NCI-H2196 (cell line): Measurements from ENCODE around the gene KCNT2.
"Not testable (repeated sequence)": the region's sequence is repeated elsewhere in the genome, so short reads cannot be mapped to it uniquely, and the experiment has no call there.

Experiments used
- DNase-seq: peaks from one replicate; lab custom pipeline; 2025; ENCODE audit not compliant: unreplicated experiment; lab: John Stamatoyannopoulos, UW

KCNT2 gene

GRCh38 chr1:196590959-196591358, 17.3 kb downstream of the KCNT2 start:
- DNase-seq: no peak

GRCh38 chr1:196590012-196590708, 18.1 kb downstream of the KCNT2 start:
- no peak for DNase-seq

GRCh38 chr1:196584696-196585095, 23.5 kb downstream of the KCNT2 start:
- no peak for DNase-seq

GRCh38 chr1:196577386-196577785, 30.9 kb downstream of the KCNT2 start:
- no peak for DNase-seq

DNA sequence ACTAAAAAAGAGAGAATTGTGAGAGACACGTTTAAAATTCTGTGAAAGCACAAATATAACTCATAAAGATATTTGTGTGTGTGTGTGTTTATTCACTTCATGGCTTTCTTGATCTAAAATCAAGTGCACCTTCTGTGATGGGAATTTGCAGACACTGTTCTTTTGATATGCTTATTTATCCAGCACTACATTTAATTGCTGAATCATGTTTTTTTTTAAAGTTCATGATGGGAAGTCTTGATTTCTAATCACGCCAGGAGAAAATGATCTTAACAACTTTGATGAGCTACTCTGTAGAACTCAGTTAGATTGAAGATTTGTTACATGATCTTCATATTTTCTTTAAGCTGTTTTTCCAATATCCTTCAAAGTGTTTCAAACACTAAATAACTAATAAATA, 35.0 kb downstream of the KCNT2 start:
- DNase-seq: no peak

DNA sequence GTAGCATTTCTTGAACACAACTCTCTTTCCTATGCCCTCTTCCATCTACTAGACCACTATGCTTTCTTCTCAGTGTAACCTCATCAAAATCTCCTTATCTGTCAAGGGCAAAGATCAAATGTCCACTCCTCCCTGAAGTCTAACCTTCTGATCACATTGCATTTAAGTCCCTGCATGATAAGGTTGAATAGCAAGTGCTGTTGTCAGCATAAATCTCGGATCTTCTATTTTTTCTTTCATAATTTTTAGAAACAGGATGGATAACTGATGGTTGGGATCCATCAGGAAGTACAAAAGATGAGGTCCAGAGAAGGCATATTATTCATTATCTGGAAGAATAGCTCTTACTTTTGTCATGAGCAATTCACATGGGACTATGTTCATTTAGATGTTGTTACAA, 41.0 kb downstream of the KCNT2 start:
- no peak for DNase-seq

GRCh38 chr1:196563768-196564167, 44.5 kb downstream of the KCNT2 start:
- DNase-seq: no peak

DNA sequence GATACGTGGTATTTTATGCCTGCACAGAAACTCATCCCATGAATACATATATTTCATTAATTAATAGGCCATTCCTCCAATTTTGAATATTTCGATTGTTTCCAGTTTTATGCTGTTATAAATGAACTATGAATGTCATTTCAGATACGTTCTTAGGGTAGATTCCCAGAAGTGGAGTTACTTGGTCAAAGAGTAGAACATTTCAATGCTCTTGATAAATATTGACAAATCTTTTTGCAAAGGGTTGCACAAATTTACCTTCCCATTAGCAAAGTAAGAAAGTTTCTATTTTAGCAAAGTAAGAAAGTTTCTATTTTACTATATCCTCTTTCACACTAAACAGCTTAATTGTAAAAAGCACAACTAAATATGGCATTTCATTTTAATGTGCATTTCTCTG, 48.9 kb downstream of the KCNT2 start:
- no peak for DNase-seq

GRCh38 chr1:196558411-196558810, 49.8 kb downstream of the KCNT2 start:
- no peak for DNase-seq

GRCh38 chr1:196557797-196558196, 50.4 kb downstream of the KCNT2 start:
- no peak for DNase-seq

DNA sequence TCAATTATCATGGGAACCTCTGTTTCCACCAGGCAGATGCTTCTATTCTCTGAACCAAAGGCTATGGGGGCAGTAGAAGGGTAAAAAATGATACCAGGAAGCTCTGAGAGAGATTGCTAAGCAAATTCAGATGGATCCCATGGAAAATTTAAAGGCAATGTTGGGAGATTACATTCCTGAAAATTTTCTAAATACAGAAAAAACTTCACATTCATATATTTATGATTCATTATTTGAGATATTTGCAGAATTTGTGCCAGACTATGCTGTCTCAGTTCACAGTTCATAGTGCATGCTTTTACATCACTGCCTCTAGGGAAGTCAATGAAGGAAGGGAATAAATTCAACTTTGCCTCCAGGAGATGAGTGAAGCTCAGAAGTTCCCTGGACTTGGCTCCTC, 57.5 kb downstream of the KCNT2 start:
- DNase-seq: no peak

- DNase-seq: no peak
These were observed 61.7 kb downstream of the KCNT2 start for GRCh38 chr1:196546272-196547111.

DNA sequence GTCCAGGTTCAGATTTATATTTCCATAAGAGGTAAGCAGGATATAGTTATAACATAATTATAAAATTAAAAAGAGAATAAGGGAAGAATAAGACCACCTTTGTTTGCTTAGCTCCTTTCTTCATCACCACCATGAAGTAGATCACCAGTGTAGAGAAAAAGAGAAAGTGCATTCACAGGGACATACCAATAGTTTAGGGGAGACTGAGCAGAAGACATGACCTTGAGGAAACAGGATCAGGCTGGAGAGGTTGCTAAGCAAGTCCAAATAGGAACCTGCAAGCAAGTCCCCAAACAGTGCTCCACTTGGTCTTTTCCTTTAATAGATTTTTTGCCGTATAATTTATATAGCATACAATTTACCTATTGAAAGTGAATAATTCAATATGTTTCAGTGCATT, 63.0 kb downstream of the KCNT2 start:
- no peak for DNase-seq

DNA sequence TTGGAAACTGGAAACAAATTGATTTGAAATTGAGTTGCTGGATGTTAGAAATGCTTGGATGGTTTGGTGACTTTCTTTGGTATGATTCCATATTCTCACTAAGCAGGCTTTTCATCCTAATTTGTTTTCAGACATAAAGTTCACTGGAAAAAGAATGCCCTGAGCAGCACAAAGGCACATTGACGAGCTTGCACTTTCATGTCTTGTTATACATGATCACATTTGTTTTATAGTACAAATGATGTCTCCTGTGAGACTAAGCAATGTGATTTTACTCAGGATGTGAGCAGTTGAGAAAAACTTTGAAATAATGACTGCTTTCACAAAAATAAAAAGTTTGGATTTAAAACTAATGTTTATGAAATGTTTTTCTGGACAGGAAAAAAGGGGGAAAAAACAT, 63.6 kb downstream of the KCNT2 start:
- no peak for DNase-seq

GRCh38 chr1:196543833-196544232, 64.4 kb downstream of the KCNT2 start:
- DNase-seq: no peak

- no peak for DNase-seq
These were observed 69.8 kb downstream of the KCNT2 start for GRCh38 chr1:196538473-196538872.

DNA sequence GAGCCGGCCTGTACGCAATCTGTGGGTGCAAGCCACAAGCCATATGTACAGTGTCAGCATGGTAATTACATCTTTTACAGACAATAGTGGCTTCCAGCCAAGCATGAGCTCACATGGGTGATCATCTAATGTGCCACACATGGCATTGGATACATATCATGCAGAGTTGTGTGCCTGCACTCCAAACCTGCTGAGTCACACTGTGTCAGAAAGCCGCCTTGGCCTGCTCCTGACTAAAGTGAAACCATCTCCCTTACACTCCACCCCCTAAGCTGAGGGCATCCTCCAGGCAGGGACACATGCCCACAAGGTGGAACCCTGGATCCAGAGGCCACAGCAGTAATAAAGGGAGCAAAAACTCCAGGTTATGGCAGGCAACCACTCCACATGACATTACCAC, 72.5 kb downstream of the KCNT2 start:
- DNase-seq: peak; percentile 3

- no peak for DNase-seq
These were observed 76.3 kb downstream of the KCNT2 start for GRCh38 chr1:196531737-196532524.

DNA sequence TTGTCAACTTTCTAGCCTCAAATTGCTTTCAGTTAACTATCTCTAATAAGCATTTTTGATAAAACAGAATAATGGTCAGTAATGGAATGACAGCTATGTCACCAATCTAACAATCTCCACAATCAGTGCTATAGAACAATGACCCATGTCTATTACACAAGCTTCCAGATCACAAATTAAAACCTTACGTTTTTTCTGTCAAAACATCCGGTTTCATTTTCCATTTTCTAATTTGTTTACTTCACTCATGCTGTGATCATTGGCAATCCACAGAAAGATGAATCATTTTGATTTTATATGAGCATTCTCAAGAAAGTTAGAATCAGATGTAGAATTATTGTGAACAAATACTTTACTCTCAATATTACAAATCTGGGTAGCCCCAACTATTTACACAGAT, 80.3 kb downstream of the KCNT2 start:
- no peak for DNase-seq

GRCh38 chr1:196522574-196523345, 85.5 kb downstream of the KCNT2 start:
- not testable (repeated sequence) for DNase-seq

DNA sequence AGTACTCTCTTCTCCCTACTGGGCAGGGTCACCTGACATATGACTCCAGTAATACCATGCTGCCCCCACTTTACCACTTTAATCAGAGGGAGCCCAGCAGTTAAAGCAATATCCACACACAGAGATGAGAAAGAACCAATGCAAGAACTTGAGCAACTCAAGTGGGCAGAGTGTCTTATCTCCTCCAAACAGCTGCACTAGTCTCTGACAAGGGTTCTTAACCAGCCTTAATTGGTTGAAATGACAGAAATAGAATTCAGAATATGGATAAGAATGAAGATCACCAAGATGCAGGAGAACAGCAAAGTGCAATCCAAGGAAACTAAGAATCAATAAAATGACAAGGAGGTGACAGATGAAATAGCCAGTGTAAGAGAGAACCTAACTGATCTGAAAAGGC, 91.0 kb downstream of the KCNT2 start:
- no peak for DNase-seq
